HG02798 (cell line): ENCODE data around the gene PAX2.
"Not testable (repeated sequence)": the region's sequence is repeated elsewhere in the genome, so short reads cannot be mapped to it uniquely, and the experiment has no call there.

Source experiments
- ATAC-seq: cut with Tn5 transposase; IDR thresholded peaks from one replicate; pipeline ENCODE4 v1.9.1; 2021; ENCODE audit warnings: mild to moderate bottlenecking; ENCODE audit not compliant: unreplicated experiment, poor library complexity

PAX2 gene

DNA sequence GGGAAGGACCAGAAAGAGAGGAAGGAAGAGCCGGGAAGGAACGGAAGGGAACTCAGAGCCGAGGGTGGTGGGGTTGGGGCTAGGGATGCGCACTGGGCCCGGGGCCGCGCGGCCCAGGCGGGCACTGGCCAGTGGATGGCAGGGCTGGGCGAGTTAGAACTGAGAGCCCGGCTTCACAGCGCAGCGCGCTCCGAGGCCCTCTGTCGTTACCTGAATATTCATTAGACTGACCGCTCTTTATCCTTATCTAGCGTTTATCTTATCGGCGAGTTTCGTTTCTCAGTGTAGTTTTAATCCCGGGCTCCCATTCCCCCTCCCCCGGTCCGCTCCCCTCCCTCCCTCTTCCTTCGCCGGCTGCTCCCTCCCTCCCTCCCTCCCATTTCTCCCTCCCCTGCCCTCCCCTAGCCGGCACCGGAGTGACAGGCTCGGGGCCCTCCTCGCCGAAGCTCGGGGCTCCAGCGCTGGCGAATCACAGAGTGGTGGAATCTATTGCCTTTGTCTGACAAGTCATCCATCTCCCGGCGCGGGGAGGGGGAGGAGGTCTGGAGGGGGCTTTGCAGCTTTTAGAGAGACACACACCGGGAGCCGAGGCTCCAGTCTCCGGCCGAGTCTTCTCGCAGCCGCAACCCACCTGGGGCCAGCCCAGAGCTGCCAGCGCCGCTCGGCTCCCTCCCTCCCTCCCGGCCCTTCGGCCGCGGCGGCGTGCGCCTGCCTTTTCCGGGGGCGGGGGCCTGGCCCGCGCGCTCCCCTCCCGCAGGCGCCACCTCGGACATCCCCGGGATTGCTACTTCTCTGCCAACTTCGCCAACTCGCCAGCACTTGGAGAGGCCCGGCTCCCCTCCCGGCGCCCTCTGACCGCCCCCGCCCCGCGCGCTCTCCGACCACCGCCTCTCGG, at the start of gene PAX2:
Gene PAX2 (plus strand): TSS at position 596 of the 895 bp plus-strand sequence. CDS start 679 bp downstream, outside the sequence.
- ATAC-seq, result no peak

GRCh38 chr10:100696477-100696901, 48.9 kb upstream of the PAX2 start:
- ATAC-seq, result peak; percentile 35

- ATAC-seq, result no peak
Measured at GRCh38 chr10:100697070-100697469, 48.3 kb upstream of the PAX2 start.

DNA sequence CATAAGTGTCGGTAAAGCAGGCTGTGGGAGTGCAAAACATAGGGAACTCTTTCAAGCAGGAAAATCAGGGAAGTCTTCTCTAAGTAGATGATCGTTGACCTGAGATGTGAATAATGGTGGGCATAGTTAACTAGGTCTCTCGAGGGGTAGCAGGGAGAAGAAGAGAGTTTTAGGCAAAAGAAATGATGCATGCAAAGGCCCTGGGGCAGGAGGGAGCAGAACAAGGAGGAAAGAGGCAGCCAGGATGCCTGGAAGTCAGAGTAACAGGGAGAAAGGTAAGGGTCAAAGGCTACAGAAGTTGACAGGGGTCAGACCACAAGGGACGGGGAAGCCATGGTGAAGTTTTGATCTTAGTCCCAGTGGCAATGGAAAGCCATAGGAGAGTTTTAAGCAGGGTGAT, 47.8 kb upstream of the PAX2 start:
- ATAC-seq, result no peak

DNA sequence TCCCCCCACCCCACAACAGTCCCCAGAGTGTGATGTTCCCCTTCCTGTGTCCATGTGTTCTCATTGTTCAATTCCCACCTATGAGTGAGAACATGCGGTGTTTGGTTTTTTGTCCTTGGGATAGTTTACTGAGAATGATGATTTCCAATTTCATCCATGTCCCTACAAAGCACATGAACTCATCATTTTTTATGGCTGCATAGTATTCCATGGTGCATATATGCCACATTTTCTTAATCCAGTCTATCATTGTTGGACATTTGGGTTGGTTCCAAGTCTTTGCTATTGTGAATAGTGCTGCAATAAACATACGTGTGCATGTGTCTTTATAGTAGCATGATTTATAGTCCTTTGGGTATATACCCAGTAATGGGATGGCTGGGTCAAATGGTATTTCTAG, 43.7 kb upstream of the PAX2 start:
- ATAC-seq, result not testable (repeated sequence)

- no peak for ATAC-seq
Measured at GRCh38 chr10:100705139-100705538, 40.2 kb upstream of the PAX2 start.

- ATAC-seq, result no peak
Measured at GRCh38 chr10:100707261-100707848, 38.0 kb upstream of the PAX2 start.

DNA sequence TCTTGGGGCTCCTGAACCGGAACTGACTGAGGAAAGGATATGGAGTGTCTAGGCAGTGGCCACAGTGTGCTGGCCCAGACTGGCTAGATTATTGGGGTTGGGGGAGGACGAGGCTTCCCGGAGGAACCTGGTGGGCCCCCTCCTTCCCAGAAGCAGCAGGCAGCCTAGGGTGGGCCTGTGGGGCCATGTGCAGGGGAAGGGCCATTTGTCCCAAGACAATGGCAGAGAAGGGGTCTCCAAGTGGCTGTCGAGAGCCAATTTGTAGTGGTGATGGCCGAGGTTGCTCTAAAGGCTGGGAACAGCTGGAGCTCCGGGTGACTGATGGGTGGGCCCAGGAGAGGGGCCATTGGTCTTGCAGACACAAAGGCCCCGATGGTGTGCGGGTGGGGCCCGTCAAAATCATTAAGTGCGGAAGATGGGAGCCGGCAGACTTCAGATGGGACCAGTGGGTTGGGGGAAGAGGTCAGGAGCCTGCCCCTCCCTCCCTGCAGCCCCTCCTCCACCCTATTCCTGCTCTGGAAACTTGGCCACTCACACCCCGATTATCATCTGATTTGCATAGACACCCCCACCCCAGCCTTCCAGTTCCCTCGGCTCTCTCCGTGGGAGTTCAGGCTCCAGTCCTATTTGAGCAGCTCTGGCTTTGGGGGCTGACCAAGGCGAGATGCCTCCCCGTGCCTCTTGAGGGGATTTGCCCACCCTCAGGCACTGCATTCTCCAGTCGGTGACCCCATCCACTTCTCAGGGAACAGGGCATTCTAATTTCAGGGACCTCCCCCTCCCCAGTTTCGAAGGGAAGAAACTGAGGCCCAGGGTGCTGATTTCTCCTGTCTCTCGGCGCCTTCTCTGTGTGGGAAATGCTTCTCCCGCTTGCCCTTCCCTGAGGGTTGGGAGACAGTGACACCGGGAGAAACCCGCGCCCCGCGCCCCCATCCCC, 36.0 kb upstream of the PAX2 start:
- ATAC-seq, result no peak

DNA sequence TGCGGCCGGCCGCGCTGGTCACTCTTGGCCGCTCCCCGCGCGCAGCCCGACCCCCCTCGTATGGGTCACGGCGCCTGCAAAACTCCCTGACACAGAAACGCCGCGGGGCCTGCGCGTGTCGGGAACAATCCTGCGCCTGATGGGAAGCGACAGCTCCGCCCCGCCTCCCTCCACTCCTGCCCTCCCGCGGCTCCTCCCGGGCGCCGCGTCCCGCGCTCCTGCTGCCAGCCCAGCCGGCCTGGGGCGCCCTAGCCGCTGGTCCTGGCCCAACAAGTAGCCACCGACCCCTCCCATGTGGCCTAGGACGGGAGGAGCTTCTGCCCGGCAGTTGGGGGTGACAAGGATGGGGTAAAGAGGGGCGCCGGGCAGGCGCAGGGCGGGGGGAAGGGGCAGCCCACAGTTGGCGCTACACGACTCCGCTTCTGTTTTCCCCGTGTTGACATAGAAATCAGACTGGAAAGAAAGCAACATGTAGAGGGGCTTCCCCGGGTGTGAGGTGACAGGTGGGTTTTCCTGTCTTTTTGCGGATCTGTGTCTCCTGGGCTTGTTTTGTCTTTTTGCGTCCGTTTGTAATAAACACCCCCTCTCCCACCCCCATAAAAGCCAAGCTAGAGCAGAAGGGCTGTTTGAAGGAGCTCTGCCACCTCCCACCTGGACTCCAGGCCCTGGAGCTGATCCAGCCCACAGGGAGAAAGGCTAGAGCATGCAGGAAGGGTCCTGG, 35.1 kb upstream of the PAX2 start:
- ATAC-seq, result no peak

DNA sequence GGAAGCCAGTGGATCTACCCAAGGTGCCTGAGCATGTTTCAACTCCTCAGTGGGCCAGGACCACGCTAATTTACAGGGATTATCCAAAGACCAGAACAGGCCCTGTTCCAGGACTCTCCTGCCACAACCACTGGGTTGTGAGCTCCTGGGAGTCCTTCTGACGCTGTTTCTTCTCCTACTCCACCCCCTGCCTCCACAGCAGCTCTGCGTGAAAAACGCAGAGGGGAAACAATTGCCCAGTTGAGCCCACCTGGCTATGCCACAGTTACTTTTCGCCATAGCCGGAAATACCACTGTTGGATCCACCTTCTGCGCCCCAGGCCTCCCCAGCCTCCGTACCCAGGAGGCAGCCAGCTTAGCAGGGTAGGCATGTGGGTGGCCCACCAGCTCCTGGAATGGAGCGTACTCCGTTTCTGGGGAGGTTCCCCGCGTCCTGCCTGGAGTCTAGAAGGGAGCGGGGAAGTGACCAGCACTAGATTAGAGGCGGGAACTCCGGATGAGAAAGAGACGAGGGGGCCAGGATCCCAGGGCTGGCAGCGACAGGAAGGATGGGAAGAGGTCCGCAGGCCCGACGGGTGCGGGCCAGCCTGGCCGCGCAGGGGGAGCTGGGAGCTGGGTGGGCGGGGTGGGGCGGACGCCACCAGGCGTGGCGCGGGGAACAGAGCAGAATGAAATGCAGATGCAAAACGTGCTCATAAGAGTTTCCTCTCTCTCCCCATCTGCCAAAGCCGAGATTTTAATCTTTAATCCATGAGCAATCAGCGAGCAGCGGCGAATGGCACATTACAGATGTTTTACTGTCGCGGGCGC, 32.1 kb upstream of the PAX2 start:
- no peak for ATAC-seq

GRCh38 chr10:100713859-100714565, 31.4 kb upstream of the PAX2 start:
- ATAC-seq, result no peak

- no peak for ATAC-seq
Measured at GRCh38 chr10:100714566-100714950, 30.8 kb upstream of the PAX2 start.

GRCh38 chr10:100715101-100715444, 30.3 kb upstream of the PAX2 start:
- no peak for ATAC-seq

DNA sequence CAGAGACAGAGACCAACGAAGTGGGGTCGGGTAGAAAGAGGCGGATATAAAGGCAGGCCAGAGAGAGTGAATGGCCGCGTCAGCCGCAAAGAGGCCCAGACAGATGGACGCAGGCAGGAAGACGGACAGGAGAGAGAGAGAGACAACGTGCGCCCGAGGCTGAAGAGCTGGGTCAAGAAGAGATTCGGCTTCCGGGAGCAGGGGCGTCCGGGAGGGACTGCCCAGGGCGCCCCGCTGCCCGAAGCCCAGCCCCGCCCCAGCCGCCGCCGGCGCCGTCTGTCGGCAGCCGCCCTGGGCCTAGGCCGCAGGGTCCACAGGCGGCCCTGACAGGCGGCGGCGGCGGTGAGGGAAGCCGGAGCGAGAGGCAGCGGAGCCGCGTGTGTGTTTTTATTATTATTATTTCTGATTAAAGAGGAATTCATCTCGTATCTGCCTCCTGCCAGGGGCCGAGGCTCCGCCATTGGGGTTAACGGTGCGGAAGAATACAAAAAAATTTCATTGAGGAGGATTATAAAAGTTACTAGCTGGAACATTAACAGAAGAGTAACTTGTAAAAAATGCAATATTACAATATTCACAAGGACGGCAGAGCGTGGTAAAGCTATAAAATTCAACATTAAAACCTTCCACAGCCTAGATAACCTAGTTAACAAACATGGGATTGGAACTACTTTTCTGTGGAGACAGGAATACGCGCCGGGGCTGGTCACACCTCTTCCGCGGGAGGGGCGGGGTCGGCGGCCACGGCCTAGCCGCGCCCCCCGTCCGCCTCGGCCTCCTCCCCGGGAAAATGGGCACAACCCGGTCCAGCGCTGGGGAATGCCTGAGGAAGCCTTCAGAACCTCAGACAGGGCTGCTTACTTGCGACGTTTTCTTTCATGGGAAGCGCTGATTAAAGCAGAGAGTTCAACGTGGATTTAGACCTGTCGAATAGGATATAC, 29.7 kb upstream of the PAX2 start:
- ATAC-seq, result no peak

- ATAC-seq, result no peak
Measured at GRCh38 chr10:100717166-100717565, 28.2 kb upstream of the PAX2 start.

DNA sequence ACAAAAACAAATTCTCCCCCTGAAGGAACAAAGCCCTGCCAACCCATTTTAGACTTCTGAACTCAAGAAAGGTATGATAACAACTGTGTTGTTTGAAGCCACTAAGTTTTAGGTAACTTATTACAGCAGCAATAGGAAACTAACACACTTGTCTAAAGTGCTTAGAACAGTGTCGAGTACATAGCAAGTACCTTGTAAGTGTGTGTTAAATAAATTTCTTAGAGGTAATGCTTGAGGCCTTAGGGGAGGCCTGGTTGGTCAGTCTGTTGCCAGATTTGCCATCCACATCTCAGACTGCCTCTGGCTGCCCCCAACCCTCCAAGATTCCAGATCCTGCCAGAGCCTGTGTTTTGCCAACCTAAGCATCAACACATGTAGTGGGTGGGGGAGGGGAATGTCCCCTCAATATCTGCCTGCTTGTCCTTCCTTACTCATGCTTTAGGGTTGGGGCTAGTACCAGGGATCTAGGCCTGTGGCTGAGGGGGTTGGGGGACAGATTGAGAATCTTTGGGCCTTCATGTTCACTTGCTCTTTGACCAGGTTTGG, 27.1 kb upstream of the PAX2 start:
- no peak for ATAC-seq

- ATAC-seq, result no peak
Measured at GRCh38 chr10:100723180-100723579, 22.2 kb upstream of the PAX2 start.
